Measurements from ENCODE around the gene TEX264.
"Not testable (repeated sequence)": the region's sequence is repeated elsewhere in the genome, so short reads cannot be mapped to it uniquely, and the experiment has no call there.

The TEX264 gene

DNA sequence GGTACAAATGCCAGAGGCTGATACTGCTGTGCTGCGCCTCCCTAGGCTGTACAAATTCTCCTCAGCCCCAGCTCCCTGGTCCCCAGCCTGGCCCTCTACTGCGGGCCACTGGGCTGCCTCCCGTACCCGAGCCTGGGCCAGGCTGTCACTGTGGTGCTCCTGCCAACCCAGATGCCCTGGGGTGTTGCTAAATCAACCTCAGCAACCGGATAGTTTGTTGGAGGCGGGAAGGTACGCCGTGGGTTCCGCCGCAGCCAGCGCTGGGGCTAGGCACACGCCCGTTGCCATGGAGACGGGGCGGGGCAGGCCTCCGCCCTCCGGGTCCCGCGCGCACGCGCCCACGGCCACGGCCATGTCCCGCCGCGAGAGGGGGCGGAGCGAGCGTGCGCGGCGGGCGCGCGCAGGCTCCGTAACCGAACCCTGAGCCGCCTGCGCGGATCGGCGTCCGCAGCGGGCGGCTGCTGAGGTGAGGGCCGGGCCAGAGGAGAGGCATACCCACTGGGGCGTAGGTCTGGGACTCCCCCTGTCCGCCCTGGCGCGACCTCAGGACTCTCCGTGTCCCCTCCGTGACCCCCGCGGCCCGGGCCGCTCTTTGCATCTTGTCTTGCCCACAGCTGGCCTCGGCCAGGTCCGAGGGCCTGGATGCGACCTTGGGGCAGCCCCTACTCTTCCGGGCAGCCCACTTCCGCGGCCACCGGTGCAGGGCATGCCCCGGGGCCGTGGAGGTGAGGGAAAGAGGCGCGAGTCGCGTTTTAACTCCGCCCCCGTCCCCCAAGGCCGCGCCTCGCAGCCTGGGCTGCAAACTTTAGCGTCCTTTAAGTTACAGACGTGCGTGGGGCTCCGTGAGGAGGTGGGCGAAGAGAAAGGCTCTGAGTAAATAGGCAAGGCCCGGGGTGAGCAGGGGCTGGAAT, at the start of gene TEX264:
TEX264 (plus strand) TSS at position 430 of the 911 bp plus-strand sequence. CDS start 3,053 bp downstream, outside the sequence.
- peak; percentile 96 for DNase-seq

DNA sequence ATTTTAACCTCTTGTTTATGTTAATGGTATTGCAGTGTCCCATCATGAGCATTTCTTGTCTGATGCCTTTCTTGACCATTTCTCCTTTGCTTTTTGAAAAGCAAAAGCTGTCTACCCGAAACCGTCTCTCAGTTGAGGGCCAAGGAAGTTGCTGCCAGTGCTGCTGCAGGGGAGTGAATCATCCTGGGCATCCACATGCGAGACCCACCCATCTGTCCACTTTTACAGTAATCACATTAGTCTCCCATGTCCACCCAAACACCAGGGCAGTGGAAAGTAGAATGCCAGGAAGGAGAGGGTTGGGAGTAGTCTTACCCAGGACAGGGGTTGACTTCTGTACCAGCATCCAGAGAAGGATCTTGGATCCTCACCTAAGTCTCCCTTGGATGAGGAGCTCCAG, 48.6 kb upstream of the TEX264 start:
- no peak for DNase-seq

DNA sequence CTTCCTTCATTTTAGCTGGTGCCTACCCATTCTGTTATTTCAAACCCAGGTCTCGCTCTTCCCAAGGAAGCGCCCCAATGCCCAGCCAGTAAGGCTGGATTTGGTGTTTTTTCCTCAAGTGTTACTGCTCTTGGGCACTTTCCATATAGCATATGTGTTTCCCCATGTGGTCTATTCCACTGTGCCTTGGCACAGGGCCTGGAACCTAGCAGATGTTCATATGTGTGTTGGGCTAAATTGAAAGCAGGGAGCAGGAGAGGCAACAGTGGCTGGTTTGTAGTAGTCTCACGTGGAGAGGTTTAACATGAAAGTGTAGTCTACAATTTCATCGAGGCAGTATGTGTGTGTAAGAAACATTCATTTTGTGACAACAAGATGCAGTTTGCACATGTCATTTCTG, 48.2 kb upstream of the TEX264 start:
- DNase-seq: no peak

- DNase-seq: no peak
Measured at GRCh38 chr3:51630513-51630912, 40.5 kb upstream of the TEX264 start.

GRCh38 chr3:51637144-51637940, 33.7 kb upstream of the TEX264 start:
- DNase-seq: no peak

- no peak for DNase-seq
Measured at GRCh38 chr3:51637941-51638471, 33.0 kb upstream of the TEX264 start.

- DNase-seq: no peak
Measured at GRCh38 chr3:51642462-51642861, 28.6 kb upstream of the TEX264 start.

GRCh38 chr3:51646091-51646490, 25.0 kb upstream of the TEX264 start:
- DNase-seq: no peak

GRCh38 chr3:51652103-51652502, 18.9 kb upstream of the TEX264 start:
- DNase-seq: not testable (repeated sequence)

GRCh38 chr3:51653409-51653808, 17.6 kb upstream of the TEX264 start:
- DNase-seq: not testable (repeated sequence)

GRCh38 chr3:51657234-51657633, 13.8 kb upstream of the TEX264 start:
- DNase-seq: no peak

DNA sequence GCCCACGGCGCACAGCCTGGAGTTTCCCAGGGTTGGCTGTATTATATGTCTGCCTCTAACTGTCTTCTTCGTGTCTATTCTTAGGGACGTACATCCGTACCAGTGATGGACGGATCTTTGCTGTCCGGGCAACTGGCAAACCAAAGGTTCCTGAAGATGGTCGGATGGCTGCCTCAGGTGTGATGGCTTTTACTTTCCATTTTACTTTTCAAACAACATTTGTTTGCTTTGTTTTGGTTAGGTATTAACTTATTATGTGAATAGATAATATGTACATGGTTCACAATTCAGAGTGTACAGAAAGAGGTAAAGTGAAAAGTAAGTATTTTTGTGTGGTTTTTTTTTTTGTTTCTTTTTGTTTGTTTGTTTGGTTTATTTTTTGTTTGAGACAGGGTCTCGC, 11.1 kb upstream of the TEX264 start:
- no peak for DNase-seq

DNA sequence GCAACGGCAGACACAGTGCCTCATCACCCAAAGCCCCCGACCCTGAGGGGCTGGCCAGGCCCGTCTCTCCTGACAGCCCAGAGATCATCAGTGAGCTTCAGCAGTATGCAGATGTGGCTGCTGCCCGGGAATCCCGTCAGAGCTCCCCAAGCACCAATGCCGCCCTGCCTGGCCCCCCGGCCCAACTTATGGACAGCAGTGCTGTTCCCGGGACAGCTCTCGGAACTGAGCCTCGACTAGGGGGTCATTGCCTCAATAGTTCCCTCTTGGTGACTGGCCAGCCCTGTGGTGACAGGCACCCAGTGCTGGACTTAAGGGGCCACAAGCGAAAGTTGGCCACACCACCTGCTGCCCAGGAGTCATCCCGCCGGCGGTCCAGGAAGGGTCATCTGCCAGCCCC, 8.6 kb upstream of the TEX264 start:
- DNase-seq: no peak

- no peak for DNase-seq
Measured at GRCh38 chr3:51668756-51669155, 2.3 kb upstream of the TEX264 start.

GRCh38 chr3:51669241-51670052, 1.6 kb upstream of the TEX264 start:
- peak; percentile 84 for DNase-seq

DNA sequence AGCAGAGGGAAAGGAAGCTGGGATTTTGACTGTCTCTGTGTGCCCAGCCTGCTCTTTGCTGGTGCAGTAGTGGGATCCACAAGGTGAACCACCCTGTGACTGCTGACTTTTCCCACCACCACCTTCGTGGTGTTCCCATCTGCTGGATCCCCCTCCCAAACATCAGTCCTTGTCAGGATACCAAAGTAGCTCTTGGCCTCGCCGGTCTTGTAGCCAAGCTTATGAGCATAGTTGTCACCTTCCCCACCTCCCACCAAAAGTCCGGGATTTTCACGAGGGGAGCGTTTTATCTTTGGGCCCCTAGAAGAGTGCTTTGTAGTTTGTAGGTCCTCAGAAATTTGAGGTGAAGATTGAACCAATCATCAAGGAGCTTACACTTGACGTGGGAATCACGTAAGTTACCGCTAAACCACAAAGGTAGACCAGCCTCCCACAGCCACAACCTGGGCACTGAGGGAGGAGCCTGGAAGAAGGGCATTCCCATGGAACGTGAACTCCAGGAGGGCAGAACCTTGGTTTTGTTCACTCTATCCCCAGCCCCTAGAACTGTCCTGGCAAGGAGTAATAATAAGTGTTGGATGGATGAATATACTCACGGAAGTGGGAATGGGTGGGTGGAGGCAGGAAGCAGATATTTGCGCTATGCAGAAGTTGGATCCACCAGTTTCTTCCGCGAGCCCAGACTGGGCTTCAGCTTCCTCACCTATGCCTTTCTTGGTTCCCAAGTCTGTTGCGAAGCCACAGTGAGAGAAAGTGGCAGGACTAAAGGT, 814 bp upstream of the TEX264 start:
- DNase-seq: no peak

GRCh38 chr3:51671734-51672475, 853 bp downstream of the TEX264 start:
- DNase-seq: peak; percentile 22

- DNase-seq: no peak
Measured at GRCh38 chr3:51673181-51673801, 2.2 kb downstream of the TEX264 start.

GRCh38 chr3:51673802-51674654, 3.0 kb downstream of the TEX264 start:
- DNase-seq: no peak

DNA sequence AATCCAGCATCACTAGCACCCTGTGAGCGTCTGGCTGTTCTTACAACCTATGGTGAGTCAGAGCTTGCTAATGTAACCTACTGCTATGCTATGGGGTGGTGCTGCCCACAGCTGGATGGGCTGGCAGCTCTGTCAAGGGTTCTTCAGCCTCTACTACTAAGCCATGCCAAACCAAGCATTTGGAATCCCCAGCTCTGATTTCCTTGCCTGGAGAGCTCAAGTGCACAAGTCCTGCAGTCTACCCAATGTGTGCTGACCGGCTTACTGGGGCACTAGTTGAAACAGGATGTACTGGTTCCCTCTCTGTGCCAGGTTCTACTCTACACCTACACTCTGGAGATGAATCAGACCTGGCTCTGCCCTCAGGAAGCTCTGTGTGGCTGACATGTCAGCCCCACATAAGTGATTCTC, 4.2 kb downstream of the TEX264 start:
- no peak for DNase-seq
